GM19035 (cell line): ENCODE measurements around the gene CHIA.
"Not testable (repeated sequence)": the region's sequence is repeated elsewhere in the genome, so short reads cannot be mapped to it uniquely, and the experiment has no call there.

Experiments
- ATAC-seq: cut with Tn5 transposase; IDR thresholded peaks from one replicate; pipeline ENCODE4 v1.9.1; 2021; ENCODE audit not compliant: unreplicated experiment

Gene CHIA

GRCh38 chr1:111283838-111284237 lies 6.8 kb upstream of the CHIA start:
- no peak for ATAC-seq

GRCh38 chr1:111285879-111286278 lies 4.8 kb upstream of the CHIA start:
- ATAC-seq, result no peak

- ATAC-seq, result no peak
Observed at GRCh38 chr1:111286912-111287311, 3.7 kb upstream of the CHIA start.

- no peak for ATAC-seq
Observed at GRCh38 chr1:111289371-111289770, 1.3 kb upstream of the CHIA start.

- ATAC-seq, result no peak
Observed at GRCh38 chr1:111290104-111290503, 547 bp upstream of the CHIA start.

- no peak for ATAC-seq
Observed at GRCh38 chr1:111294390-111294789, 3.7 kb downstream of the CHIA start.

GRCh38 chr1:111302374-111302773 lies 11.7 kb downstream of the CHIA start:
- ATAC-seq, result peak; percentile 60

- no peak for ATAC-seq
Observed at GRCh38 chr1:111309690-111310089, 19.0 kb downstream of the CHIA start.

GRCh38 chr1:111318523-111318922 lies 27.9 kb downstream of the CHIA start:
- no peak for ATAC-seq

- no peak for ATAC-seq
Observed at GRCh38 chr1:111320066-111320879, 29.6 kb downstream of the CHIA start.

GRCh38 chr1:111323231-111323630 lies 32.6 kb downstream of the CHIA start:
- ATAC-seq, result no peak

GRCh38 chr1:111332190-111332589 lies 41.5 kb downstream of the CHIA start:
- ATAC-seq, result no peak

GRCh38 chr1:111334169-111334568 lies 43.5 kb downstream of the CHIA start:
- ATAC-seq, result no peak

- not testable (repeated sequence) for ATAC-seq
Observed at GRCh38 chr1:111335214-111335877, 44.7 kb downstream of the CHIA start.

GRCh38 chr1:111338849-111339248 lies 48.2 kb downstream of the CHIA start:
- ATAC-seq, result not testable (repeated sequence)

GRCh38 chr1:111346089-111346885 lies 55.6 kb downstream of the CHIA start:
- peak; percentile 91 for ATAC-seq

- no peak for ATAC-seq
Observed at GRCh38 chr1:111347026-111347425, 56.4 kb downstream of the CHIA start.

- no peak for ATAC-seq
Observed at GRCh38 chr1:111351700-111352099, 61.0 kb downstream of the CHIA start.

GRCh38 chr1:111354584-111354983 lies 63.9 kb downstream of the CHIA start:
- ATAC-seq, result no peak

GRCh38 chr1:111358964-111359363 lies 68.3 kb downstream of the CHIA start:
- ATAC-seq, result no peak

- no peak for ATAC-seq
Observed at GRCh38 chr1:111359376-111359775, 68.7 kb downstream of the CHIA start.

- ATAC-seq, result not testable (repeated sequence)
Observed at GRCh38 chr1:111360257-111360656, 69.6 kb downstream of the CHIA start.
